Smooth muscle cell of the brain vasculature (primary cell): ENCODE results near the gene HMCN2.

Experiments used
- DNase-seq: peaks from one replicate; pipeline ENCODE4 v3.0.0-alpha.2; 2012; ENCODE audit warnings: low read depth, low spot score

Gene HMCN2

GRCh38 chr9:130363755-130364404 lies 98.3 kb downstream of the HMCN2 start:
- DNase-seq, result no peak

- no peak for DNase-seq
Measured at GRCh38 chr9:130364619-130365322, 99.2 kb downstream of the HMCN2 start.

- DNase-seq, result no peak
Measured at GRCh38 chr9:130365323-130365721, 99.8 kb downstream of the HMCN2 start.

GRCh38 chr9:130366072-130366471 lies 100.5 kb downstream of the HMCN2 start:
- DNase-seq, result no peak

- no peak for DNase-seq
Measured at GRCh38 chr9:130366888-130367550, 101.5 kb downstream of the HMCN2 start.

- DNase-seq, result no peak
Measured at GRCh38 chr9:130368631-130369103, 103.1 kb downstream of the HMCN2 start.

- no peak for DNase-seq
Measured at GRCh38 chr9:130370226-130370625, 104.7 kb downstream of the HMCN2 start.

- no peak for DNase-seq
Measured at GRCh38 chr9:130371196-130371966, 105.8 kb downstream of the HMCN2 start.

- DNase-seq, result no peak
Measured at GRCh38 chr9:130372057-130372456, 106.5 kb downstream of the HMCN2 start.

- no peak for DNase-seq
Measured at GRCh38 chr9:130373679-130374325, 108.2 kb downstream of the HMCN2 start.

GRCh38 chr9:130377612-130378011 lies 112.1 kb downstream of the HMCN2 start:
- DNase-seq, result no peak

GRCh38 chr9:130378875-130379648 lies 113.5 kb downstream of the HMCN2 start:
- no peak for DNase-seq

GRCh38 chr9:130379649-130379970 lies 114.0 kb downstream of the HMCN2 start:
- DNase-seq, result no peak

- DNase-seq, result no peak
Measured at GRCh38 chr9:130380920-130381469, 115.4 kb downstream of the HMCN2 start.

GRCh38 chr9:130381660-130382059 lies 116.1 kb downstream of the HMCN2 start:
- no peak for DNase-seq

- no peak for DNase-seq
Measured at GRCh38 chr9:130382096-130382495, 116.5 kb downstream of the HMCN2 start.

GRCh38 chr9:130382636-130383349 lies 117.2 kb downstream of the HMCN2 start:
- DNase-seq, result no peak

- no peak for DNase-seq
Measured at GRCh38 chr9:130383350-130383715, 117.8 kb downstream of the HMCN2 start.

- no peak for DNase-seq
Measured at GRCh38 chr9:130383979-130384676, 118.6 kb downstream of the HMCN2 start.
